ENCODE results near the gene IGSF8. TPM values are rescaled to one million over a fixed set of nuclear protein-coding genes. Genes with fewer than 3 reads are reported as not detected.

IGSF8 gene
- total RNA-seq, 1 experiment from 2014 or later = 101 TPM

- TF ChIP-seq ATF3 (CRISPR knock-in tag; conservative IDR thresholded peaks at IDR 0.05) (no peak), ZNF317 (CRISPR knock-in tag; IDR thresholded peaks at IDR 0.05; ENCODE audit: borderline replicate concordance, low read depth) (no peak), FOXJ3 (CRISPR knock-in tag; IDR thresholded peaks at IDR 0.05; ENCODE audit: borderline replicate concordance) (no peak), ESRRA (CRISPR knock-in tag; IDR thresholded peaks at IDR 0.05; ENCODE audit: borderline replicate concordance) (no peak)
Observed at GRCh38 chr1:160109686-160110085, 11.3 kb upstream of the IGSF8 start (continued).

- Mint-ChIP-seq H3K4me1 (peaks cover 50% of the 10 kb centered on the region), H3K9me3 (no peaks in the 10 kb centered on the region), H3K27ac (peak overlapping the region; percentile 30), H3K27me3 (ENCODE audit: low read depth) (peaks cover 5% of the 10 kb centered on the region; the same call in 1 of the 2 replicates), H3K4me3 (no peak overlapping the region; the same call in 1 of the 2 replicates), H3K36me3 (no peaks in the 10 kb centered on the region)
- POLR2A ChIA-PET = interaction anchor here (0.9 to 1.4 kb wide), 3 partner anchors 11 to 60 kb away, joined by 3 to 4 read pairs (median 4); partner anchors contain the start of gene IGSF8
- ATAC-seq = peak; percentile 61
- DNase-seq (ENCODE audit: low spot score) = no peak
- CTCF ChIA-PET = interaction anchor here (0.6 to 9.3 kb wide), 25 partner anchors 8 to 293 kb away, joined by 3 to 83 read pairs (median 7); partner anchors contain the start of genes ATP1A2 and IGSF8
- TF ChIP-seq HMGA2 (CRISPR knock-in tag; IDR thresholded peaks at IDR 0.05) (no peak), ETV6 (CRISPR knock-in tag; IDR thresholded peaks at IDR 0.05) (no peak), ZNF219 (CRISPR knock-in tag; IDR thresholded peaks at IDR 0.05; ENCODE audit: borderline replicate concordance) (no peak), ZNF423 (CRISPR knock-in tag; IDR thresholded peaks at IDR 0.05) (peak; percentile 95), FOXJ3 (CRISPR knock-in tag; IDR thresholded peaks at IDR 0.05; ENCODE audit: borderline replicate concordance) (no peak), TCF7 (CRISPR knock-in tag; IDR thresholded peaks at IDR 0.05; ENCODE audit: low read depth) (no peak), ZBTB21 (CRISPR knock-in tag; IDR thresholded peaks at IDR 0.05; ENCODE audit: borderline replicate concordance) (no peak), ZNF121 (CRISPR knock-in tag; IDR thresholded peaks at IDR 0.05) (no peak), ARID4B (CRISPR knock-in tag; IDR thresholded peaks at IDR 0.05; ENCODE audit: borderline replicate concordance) (no peak), PRRX2 (CRISPR knock-in tag; IDR thresholded peaks at IDR 0.05) (no peak), AFF4 (CRISPR knock-in tag; IDR thresholded peaks at IDR 0.05; ENCODE audit: borderline replicate concordance) (no peak), NFATC4 (CRISPR knock-in tag; IDR thresholded peaks at IDR 0.05) (no peak), CBFB (CRISPR knock-in tag; IDR thresholded peaks at IDR 0.05; ENCODE audit: low read depth) (no peak), TEAD4 (CRISPR knock-in tag; IDR thresholded peaks at IDR 0.05) (peak; percentile 48; the same call in 1 of the 2 replicates)
- TF ChIP-seq, protein P1, sequence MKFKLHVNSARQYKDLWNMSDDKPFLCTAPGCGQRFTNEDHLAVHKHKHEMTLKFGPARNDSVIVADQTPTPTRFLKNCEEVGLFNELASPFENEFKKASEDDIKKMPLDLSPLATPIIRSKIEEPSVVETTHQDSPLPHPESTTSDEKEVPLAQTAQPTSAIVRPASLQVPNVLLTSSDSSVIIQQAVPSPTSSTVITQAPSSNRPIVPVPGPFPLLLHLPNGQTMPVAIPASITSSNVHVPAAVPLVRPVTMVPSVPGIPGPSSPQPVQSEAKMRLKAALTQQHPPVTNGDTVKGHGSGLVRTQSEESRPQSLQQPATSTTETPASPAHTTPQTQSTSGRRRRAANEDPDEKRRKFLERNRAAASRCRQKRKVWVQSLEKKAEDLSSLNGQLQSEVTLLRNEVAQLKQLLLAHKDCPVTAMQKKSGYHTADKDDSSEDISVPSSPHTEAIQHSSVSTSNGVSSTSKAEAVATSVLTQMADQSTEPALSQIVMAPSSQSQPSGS (CRISPR knock-in tag; IDR thresholded peaks at IDR 0.05; ENCODE audit: borderline replicate concordance, low read depth) = no peak
- TF ChIP-seq, protein P2, sequence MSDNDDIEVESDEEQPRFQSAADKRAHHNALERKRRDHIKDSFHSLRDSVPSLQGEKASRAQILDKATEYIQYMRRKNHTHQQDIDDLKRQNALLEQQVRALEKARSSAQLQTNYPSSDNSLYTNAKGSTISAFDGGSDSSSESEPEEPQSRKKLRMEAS (CRISPR knock-in tag; IDR thresholded peaks at IDR 0.05) = peak; percentile 86
- TF ChIP-seq, protein P3, sequence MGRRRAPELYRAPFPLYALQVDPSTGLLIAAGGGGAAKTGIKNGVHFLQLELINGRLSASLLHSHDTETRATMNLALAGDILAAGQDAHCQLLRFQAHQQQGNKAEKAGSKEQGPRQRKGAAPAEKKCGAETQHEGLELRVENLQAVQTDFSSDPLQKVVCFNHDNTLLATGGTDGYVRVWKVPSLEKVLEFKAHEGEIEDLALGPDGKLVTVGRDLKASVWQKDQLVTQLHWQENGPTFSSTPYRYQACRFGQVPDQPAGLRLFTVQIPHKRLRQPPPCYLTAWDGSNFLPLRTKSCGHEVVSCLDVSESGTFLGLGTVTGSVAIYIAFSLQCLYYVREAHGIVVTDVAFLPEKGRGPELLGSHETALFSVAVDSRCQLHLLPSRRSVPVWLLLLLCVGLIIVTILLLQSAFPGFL (CRISPR knock-in tag; IDR thresholded peaks at IDR 0.05; ENCODE audit: borderline replicate concordance) = no peak
Observed at GRCh38 chr1:160108888-160109662, 10.7 kb upstream of the IGSF8 start.

Data from WTC11 (cell line).